Tibial artery (tissue), 4 donors: ENCODE data around the gene MRPL38.
"Not testable (repeated sequence)": the region's sequence is repeated elsewhere in the genome, so short reads cannot be mapped to it uniquely, and the experiment has no call there.

Experiments
- DNase-seq, 2 donors: peaks; one replicate each; pipeline ENCODE4 v3.0.0-alpha.2; 2019
- H3K27ac ChIP-seq, 2 donors: fragments of 200-600 bp; sonication (generic) in 1 of 2; 1 replicate in 1 of 2; 2 replicates in 1 of 2; pipeline ENCODE4 v1.5.1; 2018 to 2019; ENCODE audit warnings: mild to moderate bottlenecking in 1 of 2
- H3K27me3 ChIP-seq, 2 donors: fragments of 200-600 bp; sonication (generic) in 1 of 2; one replicate each; pipeline versions ENCODE4 v1.5.1 to v1.6.0; 2016 to 2019
- H3K36me3 ChIP-seq, 3 donors: fragments of 200-600 bp; sonication (generic) in 2 of 3; one replicate each; pipeline ENCODE4 v1.5.1; 2016 to 2019; ENCODE audit warnings: mild to moderate bottlenecking in 2 of 3
- H3K4me1 ChIP-seq, 4 donors: fragments of 200-600 bp; sonication (generic) in 2 of 4; 1 replicate in 3 of 4; 2 replicates in 1 of 4; pipeline ENCODE4 v1.5.1; 2016 to 2019
- H3K4me3 ChIP-seq, 2 donors: fragments of 200-600 bp; sonication (generic) in 1 of 2; 1 replicate in 1 of 2; 2 replicates in 1 of 2; pipeline ENCODE4 v1.5.1; 2018 to 2019; ENCODE audit warnings: mild to moderate bottlenecking in 2 of 2
- H3K9me3 ChIP-seq, 3 donors: fragments of 200-600 bp; sonication (generic) in 1 of 3; one replicate each; pipeline ENCODE4 v1.5.1; 2016 to 2019
- CTCF ChIP-seq, 2 experiments: fragments of 200-600 bp in 1 of 2; fragments of 450-650 bp in 1 of 2; IDR thresholded peaks; one replicate each; pipeline ENCODE4 v1.5.1; 2017 to 2019; ENCODE audit warnings: antibody characterized with exemption in 2 of 2, mild to moderate bottlenecking in 1 of 2, moderate library complexity in 1 of 2
- intact Hi-C: fragments of 100-400 bp; cut with DNase I; formaldehyde crosslinking; loops from one replicate; pipeline ENCODE4 v1.15.0; 2023; ENCODE audit warnings: low total_unique reads

The MRPL38 gene

DNA sequence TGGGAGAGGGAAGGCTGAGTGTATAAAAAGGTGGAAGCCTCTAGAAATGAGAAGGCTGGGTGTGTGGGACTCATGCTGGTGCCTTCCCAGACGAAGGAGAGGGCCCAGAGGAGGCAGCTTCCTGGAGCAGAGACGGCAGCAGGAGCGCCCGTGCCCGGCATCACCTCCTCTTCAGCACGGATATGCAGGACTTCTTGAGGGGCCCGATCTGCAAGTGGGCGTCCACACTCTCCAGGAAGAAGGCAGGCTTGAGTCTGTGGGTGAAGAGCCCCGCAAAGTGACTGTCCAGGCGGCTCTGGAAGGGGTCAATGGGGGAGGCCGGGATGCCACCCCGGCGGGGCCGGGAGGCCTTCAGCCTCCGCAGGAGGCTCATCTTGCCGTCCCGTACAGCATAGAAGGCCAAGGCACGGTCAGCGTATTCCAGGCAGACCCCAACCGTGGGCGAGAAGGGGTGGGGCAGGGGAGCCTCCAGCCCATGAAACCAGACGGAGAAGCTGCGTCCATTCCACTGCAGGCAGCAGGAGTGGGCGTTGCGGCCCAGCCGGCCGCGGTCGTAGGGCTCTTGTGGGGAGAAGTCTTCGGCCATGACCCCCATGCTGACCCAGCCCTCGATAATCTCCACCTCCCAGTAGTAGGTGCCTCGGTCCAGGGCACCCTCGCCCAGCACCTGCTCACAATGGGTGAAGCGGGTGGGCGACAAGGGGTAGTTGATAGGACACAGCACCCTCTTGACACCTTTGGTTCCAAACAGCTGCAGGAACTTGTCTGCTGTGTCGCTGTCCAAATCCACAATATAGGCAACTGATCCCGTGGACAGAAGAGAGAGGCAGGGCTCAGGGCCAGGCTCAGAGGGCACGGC, 30.1 kb downstream of the MRPL38 start:
- intact Hi-C loops = no loop called here
- peaks cover 9 to 25% (median 21%) of the 10 kb centered on the region in 3 donors for H3K36me3 ChIP-seq
- H3K4me1 ChIP-seq = peaks cover 22 to 81% (median 72%) of the 10 kb centered on the region in 4 donors
- peak overlapping the region; percentile 87 to 97 for H3K27ac ChIP-seq
- no peaks in the 10 kb centered on the region for H3K27me3 ChIP-seq
- no peaks in the 10 kb centered on the region for H3K9me3 ChIP-seq
- DNase-seq = no peak
- peak overlapping the region in 1 of 2 donors; percentile 64 for H3K4me3 ChIP-seq
- no peak for TF ChIP-seq CTCF (IDR thresholded peaks at IDR 0.05)

GRCh38 chr17:75873587-75874322, 30.9 kb downstream of the MRPL38 start:
- no peak for TF ChIP-seq CTCF (IDR thresholded peaks at IDR 0.05)
- Histone ChIP-seq H3K9me3 (no peaks in the 10 kb centered on the region), H3K36me3 (peaks cover 9 to 25% (median 21%) of the 10 kb centered on the region in 3 donors), H3K4me3 (no peak overlapping the region), H3K27ac (peak overlapping the region; percentile 87 to 97), H3K4me1 (peaks cover 23 to 84% (median 77%) of the 10 kb centered on the region in 4 donors), H3K27me3 (no peaks in the 10 kb centered on the region)
- peak; percentile 46 to 88 for DNase-seq
- intact Hi-C loops = no loop called here

DNA sequence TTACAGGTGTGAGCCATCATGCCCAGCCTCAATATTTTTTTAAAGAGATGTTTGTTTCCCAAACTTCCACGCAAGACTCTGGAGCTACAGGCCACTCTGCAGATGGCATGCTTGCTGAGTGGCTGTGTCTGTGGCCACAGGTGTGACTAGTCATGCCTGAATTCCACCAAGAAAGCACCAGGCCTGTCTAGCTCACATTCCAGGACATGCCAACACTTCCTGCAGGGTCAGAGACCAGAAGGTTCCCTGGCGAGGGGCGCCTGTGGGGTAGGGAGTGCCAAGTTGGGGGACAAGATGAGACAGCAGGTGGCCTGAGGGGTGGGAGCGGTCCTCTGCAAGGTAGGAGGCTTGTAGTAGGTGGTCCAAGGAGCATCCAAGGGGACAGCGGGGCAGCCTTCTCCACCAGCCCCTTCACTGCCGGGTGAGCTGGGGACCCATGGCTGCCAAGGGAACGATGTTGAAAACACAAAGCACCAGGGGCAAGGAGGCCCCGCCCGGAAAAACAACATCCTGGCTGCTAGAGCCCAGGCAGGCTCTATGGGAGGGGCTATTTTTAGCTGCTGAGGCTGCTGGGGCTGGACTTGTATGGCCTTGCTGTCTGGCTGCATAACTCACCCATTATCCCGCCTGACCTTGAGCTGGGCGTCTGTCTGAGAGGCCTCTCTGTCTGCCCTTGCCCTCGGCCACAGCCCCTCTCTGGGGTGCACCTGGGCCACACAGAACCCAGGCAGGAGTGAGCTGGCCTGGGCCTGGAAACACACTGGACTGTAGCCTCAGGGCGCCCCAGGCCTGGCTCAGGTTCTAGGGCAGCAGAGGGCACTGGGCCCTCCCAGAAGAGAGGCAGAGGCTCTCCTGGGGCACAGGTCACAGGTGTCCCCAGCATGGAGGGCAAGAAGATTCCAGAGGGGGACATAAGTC, 32.0 kb downstream of the MRPL38 start:
- Histone ChIP-seq H3K36me3 (peaks cover 9 to 25% (median 21%) of the 10 kb centered on the region in 3 donors), H3K4me3 (peak overlapping the region in 1 of 2 donors; percentile 20), H3K27ac (peak overlapping the region; percentile 87 to 97), H3K27me3 (no peaks in the 10 kb centered on the region), H3K4me1 (peaks cover 23 to 89% (median 81%) of the 10 kb centered on the region in 4 donors), H3K9me3 (no peaks in the 10 kb centered on the region)
- TF ChIP-seq CTCF (IDR thresholded peaks at IDR 0.05) = no peak
- intact Hi-C loops = no loop called here
- peak; percentile 92 to 96 for DNase-seq

- Histone ChIP-seq H3K27ac (peak overlapping the region; percentile 92 to 97), H3K4me1 (peaks cover 17 to 71% (median 63%) of the 10 kb centered on the region in 4 donors), H3K4me3 (peak overlapping the region; percentile 32 to 38), H3K36me3 (peaks cover 9 to 16% (median 16%) of the 10 kb centered on the region in 3 donors)
- DNase-seq, H3K9me3 ChIP-seq, H3K27me3 ChIP-seq, intact Hi-C loops: not testable (repeated sequence)
Observed at GRCh38 chr17:75870228-75870627, 34.5 kb downstream of the MRPL38 start.

GRCh38 chr17:75869282-75870141, 35.2 kb downstream of the MRPL38 start:
- peak overlapping the region; percentile 32 to 38 for H3K4me3 ChIP-seq
- peaks cover 3 to 9% (median 9%) of the 10 kb centered on the region in 3 donors for H3K36me3 ChIP-seq
- H3K27ac ChIP-seq = peak overlapping the region; percentile 92 to 97
- DNase-seq = peak; percentile 78 to 88
- no peaks in the 10 kb centered on the region for H3K9me3 ChIP-seq
- TF ChIP-seq CTCF (IDR thresholded peaks at IDR 0.05) = no peak
- H3K27me3 ChIP-seq = no peaks in the 10 kb centered on the region
- intact Hi-C loops = no loop called here
- H3K4me1 ChIP-seq = peaks cover 11 to 71% (median 58%) of the 10 kb centered on the region in 4 donors

DNA sequence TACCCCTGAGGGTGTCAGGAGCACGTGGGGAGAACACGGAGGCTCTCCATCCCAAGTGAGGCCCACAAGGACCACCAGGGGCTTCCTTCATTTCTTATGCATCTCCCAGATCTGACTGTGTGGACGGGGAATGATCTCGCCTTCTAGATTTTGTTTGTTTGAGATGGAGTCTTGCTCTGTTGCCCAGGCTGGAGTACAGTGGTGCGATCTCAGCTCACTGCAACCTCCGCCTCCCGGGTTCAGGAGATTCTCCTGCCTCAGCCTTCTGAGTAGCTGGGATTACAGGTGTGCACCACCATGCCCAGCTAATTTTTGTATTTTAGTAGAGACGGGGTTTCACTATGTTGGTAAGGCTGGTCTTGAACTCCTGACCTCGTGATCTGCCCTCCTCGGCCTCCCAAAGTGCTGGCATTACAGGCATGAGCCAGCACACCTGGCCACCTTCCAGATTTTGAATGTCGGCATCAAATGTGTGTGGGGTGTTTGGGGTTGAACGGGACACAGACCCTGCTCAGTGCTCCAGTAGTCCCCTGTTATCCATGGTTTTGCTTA, 35.9 kb downstream of the MRPL38 start:
- H3K4me1 ChIP-seq = peaks cover 11 to 69% (median 56%) of the 10 kb centered on the region in 4 donors
- H3K27me3 ChIP-seq, H3K4me3 ChIP-seq, DNase-seq, H3K9me3 ChIP-seq, H3K36me3 ChIP-seq, intact Hi-C loops: not testable (repeated sequence)
- H3K27ac ChIP-seq = peak overlapping the region; percentile 92 to 97

- intact Hi-C loops = not testable (repeated sequence)
- Histone ChIP-seq H3K27ac (peak overlapping the region in 1 of 2 donors; percentile 73), H3K4me1 (peaks cover 6 to 37% (median 30%) of the 10 kb centered on the region in 4 donors)
Observed at GRCh38 chr17:75865404-75866188, 39.1 kb downstream of the MRPL38 start.

More at GRCh38 chr17:75865404-75866188, 39.1 kb downstream of the MRPL38 start:
- not testable (repeated sequence) for H3K36me3 ChIP-seq, H3K4me3 ChIP-seq, H3K27me3 ChIP-seq, DNase-seq, H3K9me3 ChIP-seq
